Measurements from ENCODE around the gene DCST1. TPM values are rescaled to one million over a fixed set of nuclear protein-coding genes. Genes with fewer than 3 reads are reported as not detected.

Gene DCST1
- total and polyA plus RNA-seq, 2 of the 13 experiments (the other 11 are each of a cell fraction or from before 2014, with no cell fraction given) = 0.04 TPM; not detected in 1

GRCh38 chr1:155084722-155085503 is 51.3 kb downstream of the DCST1 start (continued):
- no peak for TF ChIP-seq ZNF564 (CRISPR knock-in tag; IDR thresholded peaks at IDR 0.05)
- peak; percentile 45; the same call in 1 of the 2 replicates for TF ChIP-seq ZNF770 (CRISPR knock-in tag; IDR thresholded peaks at IDR 0.05)
- no peak for TF ChIP-seq SNAI1 (CRISPR knock-in tag; IDR thresholded peaks at IDR 0.05; ENCODE audit: borderline replicate concordance)
- 0 out of 2 replicates have a peak, but pooled peaks have one; percentile 38 for TF ChIP-seq BCL3 (CRISPR knock-in tag; IDR thresholded peaks at IDR 0.05)
- no peak for TF ChIP-seq DDIT3 (CRISPR knock-in tag; IDR thresholded peaks at IDR 0.05)
- peak; percentile 83; the same call in 1 of the 2 replicates for TF ChIP-seq ZNF142 (CRISPR knock-in tag; IDR thresholded peaks at IDR 0.05)
- TF ChIP-seq XRCC5 (optimal IDR thresholded peaks at IDR 0.05; ENCODE audit: low read length) = peak; percentile 99
- TF ChIP-seq FOXP4 (CRISPR knock-in tag; IDR thresholded peaks at IDR 0.05) = no peak
- TF ChIP-seq SP2 (CRISPR knock-in tag; IDR thresholded peaks at IDR 0.05) = 0 out of 2 replicates have a peak, but pooled peaks have one; percentile 11
- TF ChIP-seq ZNF512B (CRISPR knock-in tag; IDR thresholded peaks at IDR 0.05; ENCODE audit: borderline replicate concordance) = no peak; the same call in 1 of the 2 replicates
- no peak for TF ChIP-seq ZNF256 (CRISPR knock-in tag; conservative IDR thresholded peaks at IDR 0.05)
- TF ChIP-seq ZSCAN29 (CRISPR knock-in tag; conservative IDR thresholded peaks at IDR 0.05) = peak; percentile 98
